Endothelial cell of umbilical vein (primary cell): ENCODE data around the gene BRMS1. TPM values are rescaled to one million over a fixed set of nuclear protein-coding genes. Genes with fewer than 3 reads are reported as not detected.

Experiments used
- Bru-seq: library from RNA; stranded (reverse); fragments of 400-500 nt; gene quantifications from one replicate; lab custom pipeline; 2021; lab: Mats Ljungman, UMichigan
- BruChase-seq, 2 experiments: library from RNA; stranded (reverse); fragments of 400-500 nt; gene quantifications; one replicate each; lab custom pipeline; 2021; lab: Mats Ljungman, UMichigan
- BruUV-seq: library from RNA; stranded (reverse); fragments of 400-500 nt; replicated peaks from 2 replicates; lab custom pipeline; 2021; lab: Mats Ljungman, UMichigan
- CTCF ChIA-PET: fragments of 300-600, 350-600 bp; sonication (Branson Sonifier 250); formaldehyde crosslinking; loops from one replicate; lab custom pipeline; 2021; ENCODE audit warnings: antibody characterized with exemption, inconsistent platforms; lab: Charles Lee
- POLR2A ChIA-PET: fragments of 300-600, 350-600 bp; sonication (Branson Sonifier 250); formaldehyde crosslinking; loops from one replicate; lab custom pipeline; 2021; ENCODE audit warnings: antibody characterized with exemption, inconsistent platforms; lab: Charles Lee
- DNase-seq: peaks from one replicate; pipeline ENCODE4 v3.0.0-alpha.2; 2011; ENCODE audit warnings: low read depth, low spot score
- FAIRE-seq: peaks from 2 replicates; lab custom pipeline; 2011; peaks lifted over from hg19 to GRCh38; lab: Jason Lieb, UNC
- H2AFZ ChIP-seq: 2 replicates; pipeline ENCODE4 v1.6.0; 2012; ENCODE audit warnings: low read depth, low read length, control low read depth, inconsistent platforms
- H3K27ac ChIP-seq: 2 replicates; pipeline ENCODE4 v1.5.1; 2011; ENCODE audit warnings: low read depth, mild to moderate bottlenecking, control low read depth, low read length, moderate library complexity; ENCODE audit not compliant: insufficient read depth
- H3K27me3 ChIP-seq, 2 experiments: 2 replicates each; pipeline versions ENCODE4 v1.6.0 to v1.6.1; 2011; ENCODE audit warnings: low read length in 2 of 2, mixed read lengths in 1 of 2; ENCODE audit not compliant: control insufficient read depth in 2 of 2, insufficient read depth in 2 of 2
- H3K36me3 ChIP-seq, 2 experiments: 2 replicates in 1 of 2; 3 replicates in 1 of 2; pipeline ENCODE4 v1.5.1; 2011; ENCODE audit warnings: low read length in 2 of 2, mild to moderate bottlenecking in 1 of 2, moderate library complexity in 1 of 2; ENCODE audit not compliant: control insufficient read depth in 2 of 2, insufficient read depth in 2 of 2; ENCODE audit errors: extremely low read depth in 1 of 2
- H3K4me1 ChIP-seq: 3 replicates; pipeline ENCODE4 v1.5.1; 2011; ENCODE audit warnings: mild to moderate bottlenecking, low read length; ENCODE audit not compliant: control insufficient read depth, insufficient read depth; ENCODE audit errors: extremely low read depth
- H3K4me2 ChIP-seq: 2 replicates; pipeline ENCODE4 v1.6.1; 2011; ENCODE audit warnings: low read length, control low read depth, mixed read lengths; ENCODE audit not compliant: insufficient read depth
- H3K4me3 ChIP-seq, 3 experiments: fragments of 200-600 bp in 1 of 3; sonication (generic), shearing (Covaris generic) in 1 of 3; replicated peaks in 1 of 3; 2 replicates each; pipeline ENCODE4 v1.5.1; 2011 to 2016; ENCODE audit warnings: control low read depth in 3 of 3, low read length in 3 of 3, mild to moderate bottlenecking in 2 of 3, inconsistent platforms in 1 of 3, low read depth in 1 of 3, moderate library complexity in 1 of 3; ENCODE audit not compliant: insufficient read depth in 1 of 3
- H3K79me2 ChIP-seq: 2 replicates; pipeline ENCODE4 v1.6.0; 2012; ENCODE audit warnings: low read length, inconsistent platforms; ENCODE audit not compliant: control insufficient read depth, insufficient read depth
- H3K9ac ChIP-seq: replicated peaks from 2 replicates; pipeline ENCODE3; 2011; ENCODE audit warnings: low read length, control low read depth; ENCODE audit not compliant: insufficient read depth; ENCODE audit errors: extremely low read depth
- H3K9me1 ChIP-seq: replicated peaks from 3 replicates; pipeline ENCODE4 v1.6.0; 2011; ENCODE audit warnings: mild to moderate bottlenecking, low read length; ENCODE audit not compliant: control insufficient read depth, insufficient read depth; ENCODE audit errors: extremely low read depth
- H3K9me3 ChIP-seq: replicated peaks from 2 replicates; pipeline ENCODE4 v1.5.1; 2012; ENCODE audit warnings: low read length, inconsistent platforms; ENCODE audit not compliant: control insufficient read depth, insufficient read depth
- H4K20me1 ChIP-seq: replicated peaks from 2 replicates; pipeline ENCODE3; 2011; ENCODE audit warnings: mild to moderate bottlenecking, low read length; ENCODE audit not compliant: control insufficient read depth, insufficient read depth; ENCODE audit errors: extremely low read depth
- EZH2 ChIP-seq: IDR thresholded peaks from 2 replicates; pipeline ENCODE4 v1.6.1; 2012; ENCODE audit warnings: borderline replicate concordance, low read depth, mild to moderate bottlenecking, moderate library complexity, low read length, inconsistent platforms; ENCODE audit not compliant: severe bottlenecking
- POLR2A ChIP-seq: IDR thresholded peaks from 2 replicates; pipeline ENCODE4 v1.6.1; 2012; ENCODE audit warnings: low read depth, mild to moderate bottlenecking, control low read depth, low read length
- POLR2AphosphoS5 ChIP-seq: IDR thresholded peaks from 2 replicates; pipeline ENCODE4 v1.6.1; 2012; ENCODE audit warnings: low read depth, mild to moderate bottlenecking, control low read depth, low read length, moderate library complexity; ENCODE audit not compliant: insufficient read depth
- dilution Hi-C: fragments of 300-500 bp; cut with MboI; formaldehyde crosslinking; loops from one replicate; pipeline ENCODE4 v1.15.0; 2019; ENCODE audit warnings: low sequenced_read_pairs; ENCODE audit not compliant: extremely low pct_ligation_motif_present
- intact Hi-C: fragments of 100-400 bp; cut with micrococcal nuclease; formaldehyde crosslinking; loops from one replicate; pipeline ENCODE4 v1.10.0; 2022
- long read RNA-seq: library from polyadenylated mRNA; stranded (forward); transcript quantifications from one replicate; pipeline ENCODE4 v2.0.0, GENCODE V29; 2021
- polyA minus RNA-seq, 3 experiments: library from RNA; depleted of rRNA, polyadenylated mRNA; stranded (reverse); fragments of >200 nt; gene quantifications; 1 replicate in 1 of 3; 2 replicates in 2 of 3; pipeline ENCODE4 v1.2.3, GENCODE V29; 2011
- polyA plus RNA-seq, 4 experiments: library from polyadenylated mRNA; depleted of rRNA in 3 of 4; stranded (reverse) in 3 of 4; unstranded in 1 of 4; fragments of >200 nt; gene quantifications; 2 replicates each; pipeline versions ENCODE4 v1.2.1 to v1.2.3, GENCODE V29; 2011 to 2012; ENCODE audit warnings: missing spikeins in 1 of 4
- total RNA-seq: library from RNA; stranded (reverse); gene quantifications from 2 replicates; pipeline ENCODE4 v1.2.3, GENCODE V29; 2021
- TF ChIP-seq, protein P1 (sequence below): IDR thresholded peaks from 2 replicates; pipeline ENCODE4 v1.6.1; 2011; ENCODE audit not compliant: insufficient read depth, insufficient read length

The BRMS1 gene, protein sequence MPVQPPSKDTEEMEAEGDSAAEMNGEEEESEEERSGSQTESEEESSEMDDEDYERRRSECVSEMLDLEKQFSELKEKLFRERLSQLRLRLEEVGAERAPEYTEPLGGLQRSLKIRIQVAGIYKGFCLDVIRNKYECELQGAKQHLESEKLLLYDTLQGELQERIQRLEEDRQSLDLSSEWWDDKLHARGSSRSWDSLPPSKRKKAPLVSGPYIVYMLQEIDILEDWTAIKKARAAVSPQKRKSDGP
- total RNA-seq = 51.1 and 53.1 TPM in 2 replicates
- polyA plus RNA-seq = 43.8 and 51.4 TPM in 2 replicates
- polyA plus RNA-seq (2011; cell fraction: cytosol; rRNA removed) = 48.6 and 55.7 TPM in 2 replicates
- polyA plus RNA-seq (2011; cell fraction: nucleus; rRNA removed) = 37.6 and 44.7 TPM in 2 replicates
- 45.8 and 49.6 TPM in 2 replicates for polyA plus RNA-seq (2012)
- 14.6 and 16.2 TPM in 2 replicates for polyA minus RNA-seq
- polyA minus RNA-seq (2011; cell fraction: cytosol; rRNA and poly(A)+ RNA removed) = 27.4 TPM
- 8.8 and 8.9 TPM in 2 replicates for polyA minus RNA-seq (2011; cell fraction: nucleus; rRNA and poly(A)+ RNA removed)
- percentile 61 among the genes with signal in this experiment for Bru-seq, nascent RNA
- percentile 75 among the genes with signal in this experiment for BruChase-seq, experiment 1, labeled RNA remaining after a 6-hour chase
- BruChase-seq, experiment 2, labeled RNA remaining after a 2-hour chase = percentile 62 among the genes with signal in this experiment
- long read RNA-seq, transcript BRMS1-201 (10 exons, 1,445 nt) = major isoform, 115 of 137 reads
- long read RNA-seq, partial matches to known transcripts = 5 of 137 reads
- long read RNA-seq, other reads (novel, unspliced or antisense) = 12 of 137 reads

DNA sequence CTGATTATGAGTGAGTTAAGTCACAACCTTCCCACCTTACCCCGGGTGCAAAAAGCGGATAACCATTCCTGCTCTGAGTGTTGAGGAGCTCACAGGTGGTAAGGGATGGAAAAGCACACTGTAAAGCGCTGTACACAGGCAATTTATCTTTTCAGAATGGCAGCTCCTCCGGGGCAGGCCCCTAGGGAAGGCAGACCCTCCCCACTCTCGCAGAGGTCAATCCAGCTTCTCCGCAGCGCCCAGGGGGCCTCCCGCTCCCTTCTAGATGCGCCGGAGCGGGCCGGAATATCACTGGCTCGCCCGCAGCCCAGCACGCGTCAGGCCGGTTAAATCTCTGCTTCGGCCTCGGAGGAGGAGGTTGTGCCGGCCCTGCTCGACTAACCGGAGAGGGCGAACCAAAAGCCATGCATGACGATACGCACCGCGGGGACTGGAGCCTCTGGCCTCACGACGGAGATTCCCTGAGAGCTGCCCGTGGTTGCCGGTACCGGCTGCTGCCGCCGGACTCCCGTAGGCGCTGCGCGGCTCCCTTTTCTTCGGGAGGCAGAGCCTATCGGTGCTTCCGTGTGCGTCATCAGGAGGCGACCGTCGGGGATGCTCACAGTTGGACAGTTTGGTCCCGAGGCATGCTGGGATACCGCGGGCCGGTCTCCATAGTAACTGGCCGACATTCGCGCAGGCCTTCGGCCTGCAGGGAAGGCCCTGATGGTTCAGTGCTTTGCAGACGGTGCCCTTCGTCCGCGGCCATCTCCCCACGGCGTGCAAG lies at the start of gene BRMS1:
Gene BRMS1, minus strand, starts transcription at position 555 of the 766 bp plus-strand sequence. CDS start 2,870 bp downstream, outside the sequence.
- no peaks in the 10 kb centered on the region for H4K20me1 ChIP-seq
- H3K9me3 ChIP-seq = no peaks in the 10 kb centered on the region
- DNase-seq (peak; percentile 96), FAIRE-seq (peak; percentile 98)
- dilution Hi-C loops (no loop called here), intact Hi-C loops (loop anchor here (1.0 kb wide), 2 partner anchors 8 to 32 kb away; partner anchors contain the start of gene RIN1)
- TSS peak; percentile 64 for BruUV-seq
- CTCF ChIA-PET = interaction anchor here (1.2 to 2.2 kb wide), 2 partner anchors 9 to 33 kb away, joined by 4 to 7 read pairs; partner anchors contain the start of gene RIN1
- peaks cover 19% of the 10 kb centered on the region for H3K79me2 ChIP-seq
- no peaks in the 10 kb centered on the region for H3K27me3 ChIP-seq
- H3K27ac ChIP-seq = peak within 1 kb of the TSS; percentile 62
- peak within 1 kb of the TSS; percentile 78 for H3K9ac ChIP-seq
- peaks cover 14% of the 10 kb centered on the region for H3K4me1 ChIP-seq
- POLR2A ChIA-PET = interaction anchor here (1.2 to 1.4 kb wide), 2 partner anchors 9 to 498 kb away, joined by 3 to 4 read pairs; partner anchors contain the start of gene RIN1
- no peaks in the 10 kb centered on the region for H3K9me1 ChIP-seq
- H3K4me3 ChIP-seq = peak within 1 kb of the TSS; percentile 61 to 98 (median 82)
- TF ChIP-seq EZH2 (no peak), POLR2A (peak; percentile 97), POLR2AphosphoS5 (peak; percentile 96)
- TF ChIP-seq, protein P1, sequence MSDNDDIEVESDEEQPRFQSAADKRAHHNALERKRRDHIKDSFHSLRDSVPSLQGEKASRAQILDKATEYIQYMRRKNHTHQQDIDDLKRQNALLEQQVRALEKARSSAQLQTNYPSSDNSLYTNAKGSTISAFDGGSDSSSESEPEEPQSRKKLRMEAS = peak; percentile 48
- H2AFZ ChIP-seq = peak within 1 kb of the TSS; percentile 83
- H3K36me3 ChIP-seq = peaks cover 0 to 21% of the 10 kb centered on the region in 2 experiments
- peak within 1 kb of the TSS; percentile 94 for H3K4me2 ChIP-seq
